LoVo (cell line): ENCODE data around the gene GDPD3.
A peak's percentile ranks its signal among the peaks of the same experiment; 100 is the strongest.
"Not testable (repeated sequence)": the region's sequence is repeated elsewhere in the genome, so short reads cannot be mapped to it uniquely, and the experiment has no call there.

ENCODE experiments used
- DNase-seq: peaks from one replicate; pipeline ENCODE4 v3.0.0-alpha.2; 2016; ENCODE audit warnings: low spot score

Gene GDPD3

DNA sequence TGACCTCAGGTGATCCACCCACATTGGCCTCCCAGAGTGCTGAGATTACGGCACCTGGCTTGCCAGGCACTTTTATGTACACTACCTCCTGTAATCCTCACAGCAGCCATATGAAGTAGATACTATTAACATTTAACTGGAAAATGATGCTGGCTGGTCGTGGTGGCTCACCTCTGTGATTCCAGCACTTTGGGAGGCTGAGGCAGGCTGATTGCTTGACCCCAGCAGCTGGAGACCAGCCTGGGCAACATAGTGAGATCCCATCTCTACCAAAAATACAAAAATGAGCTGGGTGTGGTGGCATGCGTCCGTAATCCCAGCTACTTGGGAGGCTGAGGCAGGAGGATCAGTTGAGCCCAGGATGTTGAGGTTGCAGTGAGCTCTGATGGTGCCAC is 11.6 kb upstream of the GDPD3 start:
- no peak for DNase-seq

DNA sequence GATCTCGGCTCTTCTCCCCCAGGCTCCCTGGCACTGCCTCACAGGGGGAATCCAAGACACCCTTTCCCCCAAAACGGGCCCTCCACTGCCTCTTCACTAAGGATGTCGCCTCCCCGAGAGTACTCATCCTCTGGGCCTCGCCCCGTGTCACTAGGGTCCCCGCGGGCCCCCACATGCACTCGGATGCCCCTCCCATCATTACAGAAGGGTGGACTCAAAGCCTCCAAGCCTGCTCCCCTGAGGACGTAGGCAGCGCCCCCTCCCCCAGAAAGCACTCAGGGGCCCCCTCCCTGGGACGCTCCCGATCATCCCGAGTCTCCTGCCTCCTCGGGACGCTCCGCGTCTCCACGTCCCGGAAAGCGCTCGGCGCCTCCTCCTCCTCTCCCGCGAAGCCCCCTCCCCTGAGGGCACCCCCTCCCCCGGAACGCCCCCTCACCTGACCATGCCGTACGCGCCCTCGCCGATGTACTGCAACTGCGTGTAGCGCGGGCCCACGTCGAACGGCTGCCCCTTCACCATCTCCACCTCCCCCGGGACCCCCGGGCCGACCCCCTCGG is 9.3 kb upstream of the GDPD3 start:
- DNase-seq = no peak

DNA sequence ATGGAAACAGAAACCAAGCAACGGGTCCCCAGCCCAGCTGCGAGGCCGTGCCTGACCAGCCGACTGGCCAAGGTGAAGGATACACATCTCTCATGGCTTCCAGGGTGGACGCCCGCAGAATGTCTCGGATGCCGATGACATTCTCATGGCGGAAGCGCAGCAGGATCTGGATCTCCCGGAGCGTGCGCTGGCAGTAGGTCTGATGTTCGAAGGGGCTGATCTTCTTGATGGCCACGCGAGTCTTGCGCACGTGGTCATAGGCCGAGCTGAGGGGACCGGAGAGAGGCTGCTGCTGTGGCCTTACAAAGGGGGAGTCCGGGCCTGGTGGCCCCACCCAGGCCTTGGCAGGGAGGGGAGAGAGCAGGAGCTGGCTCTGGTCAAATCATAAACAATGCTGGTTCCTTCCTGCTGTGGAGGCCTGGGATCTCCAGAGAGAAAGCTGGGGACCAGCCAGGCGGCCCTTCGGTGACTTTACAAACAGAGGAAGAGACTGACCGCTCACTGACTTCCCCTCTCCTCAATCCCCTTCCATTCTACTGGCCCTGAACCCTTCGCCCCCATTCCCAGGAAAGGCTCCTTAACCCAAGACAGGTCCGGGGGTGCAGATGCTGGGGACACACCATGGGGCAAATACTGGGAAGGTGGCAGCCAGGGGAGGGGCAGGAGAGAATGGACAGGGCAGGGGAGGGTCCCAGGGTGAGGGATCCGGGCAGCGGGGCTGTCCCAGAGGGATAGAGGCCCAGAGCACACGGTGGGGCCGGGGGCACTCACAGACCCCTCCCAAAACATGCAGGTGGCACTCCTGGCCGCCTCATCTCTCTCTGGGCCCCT is 8.6 kb upstream of the GDPD3 start:
- DNase-seq = no peak

DNA sequence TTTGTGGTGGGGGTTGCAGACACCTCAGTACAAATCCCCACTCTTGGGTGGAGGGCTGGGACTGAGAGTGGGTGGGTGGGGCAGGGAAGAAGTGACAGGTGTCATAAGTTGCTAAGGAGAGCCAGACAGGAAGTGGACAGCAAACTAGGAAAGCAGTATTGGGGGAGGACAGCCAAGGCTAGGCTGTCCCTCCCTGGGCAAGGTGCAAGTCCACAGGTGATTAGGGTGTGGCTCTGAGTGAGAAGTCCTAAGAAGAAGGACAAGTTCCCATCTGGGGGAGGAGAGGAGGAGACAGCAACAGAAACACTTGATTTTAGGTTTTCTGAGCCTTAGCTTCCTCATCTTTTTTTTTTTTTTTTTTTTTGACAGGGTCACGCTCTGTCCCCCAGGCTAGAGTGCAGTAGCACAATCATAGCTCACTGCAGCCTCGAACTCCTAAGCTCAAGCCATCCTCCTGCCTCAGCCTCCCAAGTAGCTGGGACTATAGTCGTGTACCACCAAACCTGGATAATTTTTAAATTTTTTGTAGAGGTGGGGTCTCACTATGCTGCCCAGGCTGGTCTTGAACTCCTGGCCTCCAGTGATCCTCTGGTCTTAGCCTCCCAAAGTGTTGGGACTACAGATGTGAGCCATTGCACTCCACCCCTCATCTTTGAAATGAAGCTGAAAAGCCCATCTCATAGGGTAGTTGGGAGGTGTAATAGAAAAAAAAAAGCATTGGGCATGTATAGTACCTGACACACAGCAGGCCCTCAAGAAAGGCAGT is 7.2 kb upstream of the GDPD3 start:
- peak; percentile 64 for DNase-seq

DNA sequence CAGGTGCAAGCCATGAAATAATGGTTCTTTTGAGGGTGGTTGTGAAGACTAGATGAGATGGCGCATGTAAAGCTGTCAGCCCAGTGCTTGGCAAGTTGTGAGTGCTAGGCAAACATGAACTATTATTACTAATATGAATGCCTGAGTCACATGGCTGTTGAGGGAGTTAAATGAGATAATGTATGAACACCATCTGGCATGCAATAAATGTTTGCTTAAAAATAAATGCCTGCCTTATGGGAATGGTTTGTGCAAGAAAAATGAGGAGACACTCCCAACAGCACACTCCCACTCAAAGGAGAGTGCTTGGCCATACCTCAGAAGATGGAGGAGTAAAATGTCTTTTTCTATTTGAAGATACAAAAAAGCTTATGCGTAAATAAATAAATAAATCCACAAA is 6.1 kb upstream of the GDPD3 start:
- DNase-seq = no peak

DNA sequence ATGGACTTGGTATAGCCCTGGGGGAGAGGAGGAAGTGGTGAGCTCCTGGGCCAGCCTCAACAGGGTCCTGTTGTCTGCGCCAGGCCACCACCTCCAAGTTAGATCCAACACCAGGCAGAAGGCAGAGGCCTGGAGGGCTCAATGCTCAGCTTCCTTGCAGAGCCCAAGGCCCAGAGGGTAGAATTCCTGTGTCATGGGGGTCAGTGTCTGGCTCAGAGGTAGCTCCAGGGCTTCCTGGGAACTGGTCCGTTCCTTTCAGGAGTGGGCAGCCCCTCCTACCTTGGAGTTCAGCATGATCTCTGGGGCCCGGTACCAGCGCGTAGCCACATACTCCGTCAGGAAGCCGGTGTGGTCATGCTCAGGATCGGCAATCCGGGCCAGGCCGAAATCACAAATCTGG is 4.4 kb upstream of the GDPD3 start:
- DNase-seq = no peak

DNA sequence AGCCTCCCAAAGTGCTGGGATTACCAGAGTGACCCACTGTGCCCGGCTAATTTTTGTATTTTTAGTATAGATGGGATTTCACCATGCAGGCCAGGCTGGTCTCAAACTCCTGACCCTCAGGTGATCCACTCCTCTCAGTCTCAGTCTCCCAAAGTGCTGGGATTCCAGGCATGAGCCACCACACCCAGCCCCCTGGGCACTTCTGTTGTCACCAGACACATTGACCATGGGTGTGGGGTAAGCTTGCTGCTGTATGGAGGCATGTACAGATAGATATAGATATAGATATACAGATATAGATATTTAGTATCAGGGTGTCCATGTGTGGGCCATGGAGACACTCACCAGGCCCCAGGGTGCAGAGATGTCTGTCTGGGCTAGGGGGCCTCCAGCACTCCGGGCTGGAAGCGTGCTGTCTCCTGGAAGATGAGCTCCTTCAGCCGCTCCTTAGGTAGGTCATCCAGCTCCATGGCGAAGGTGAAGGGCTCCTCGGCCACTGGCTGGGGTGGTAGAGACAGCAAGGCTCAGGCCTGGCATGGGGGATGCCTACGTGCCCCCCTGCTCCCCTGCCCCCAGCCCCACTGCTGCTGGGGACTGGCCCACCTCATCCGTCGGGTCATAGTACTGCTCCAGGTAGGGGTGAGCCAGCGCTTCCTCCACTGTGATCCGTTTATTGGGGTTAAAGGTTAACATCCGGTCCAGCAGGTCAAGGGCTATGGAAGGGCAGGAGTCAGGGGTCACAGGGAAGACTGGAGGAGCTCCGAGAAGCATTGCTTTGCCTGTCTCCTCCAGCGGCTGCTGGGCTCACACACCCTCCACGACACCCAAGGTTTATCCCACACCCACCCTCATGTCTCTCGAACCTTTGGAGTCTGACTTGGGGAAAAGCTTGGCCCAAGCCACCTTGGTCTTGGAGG is 3.2 kb upstream of the GDPD3 start:
- no peak for DNase-seq

DNA sequence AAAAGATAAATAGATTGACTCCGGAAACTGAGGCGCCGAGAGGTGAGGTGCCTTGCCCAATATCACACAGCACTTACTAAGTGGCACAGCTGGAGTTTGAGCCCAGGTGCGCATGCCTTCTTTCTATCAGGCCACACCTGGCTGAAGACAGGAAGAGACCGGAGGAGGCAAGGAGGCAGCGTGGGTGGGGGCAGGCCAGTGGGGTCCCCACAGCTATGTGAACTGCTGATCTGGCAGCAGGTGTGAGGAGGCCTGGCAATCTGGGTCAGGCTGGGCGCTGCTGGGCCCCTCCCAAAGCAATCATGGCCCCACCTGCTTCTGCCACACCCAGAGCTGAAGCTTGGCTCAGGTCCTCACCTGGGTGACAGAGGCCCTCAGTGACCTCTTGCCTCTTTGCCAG is 1.9 kb upstream of the GDPD3 start:
- DNase-seq = peak; percentile 65

DNA sequence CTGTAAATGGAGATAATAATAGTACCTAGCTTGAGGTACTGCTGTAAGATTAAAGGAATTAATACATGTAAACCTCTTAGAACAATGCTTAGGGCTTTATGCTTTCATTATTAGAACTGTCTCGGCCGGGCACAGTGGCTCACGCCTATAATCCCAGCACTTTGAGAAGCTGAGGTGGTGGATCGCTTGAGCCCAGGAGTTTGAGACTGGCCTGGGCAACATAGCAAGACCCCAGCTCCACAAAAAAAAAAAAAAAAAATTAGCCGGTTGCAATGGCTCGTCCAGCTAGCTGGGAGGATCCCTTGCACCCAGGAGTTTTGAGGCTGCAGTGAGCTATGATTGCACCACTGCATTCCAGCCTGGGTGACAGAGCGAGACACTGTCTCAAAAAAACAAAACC is 1.5 kb upstream of the GDPD3 start:
- DNase-seq = not testable (repeated sequence)

DNA sequence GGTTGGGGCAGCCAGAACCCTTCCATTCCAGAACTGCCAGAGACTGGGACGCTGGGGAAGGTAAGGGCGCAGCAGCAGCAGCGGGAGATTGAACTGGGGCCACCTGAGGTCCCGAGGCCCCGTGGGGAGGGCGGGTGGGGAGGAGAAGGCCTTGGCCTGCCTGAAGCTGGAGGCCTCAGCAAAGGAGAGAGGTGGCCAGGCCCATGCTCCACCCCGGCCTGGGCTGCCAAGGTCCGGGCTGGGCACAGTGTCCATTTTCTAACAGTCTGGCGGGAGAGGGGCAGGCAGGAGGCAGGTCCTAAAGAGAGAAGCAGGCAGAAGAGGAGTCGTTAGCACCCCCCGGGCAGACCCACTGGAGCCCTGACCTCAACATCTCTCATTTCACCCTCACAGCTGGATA is 1.1 kb upstream of the GDPD3 start:
- no peak for DNase-seq

DNA sequence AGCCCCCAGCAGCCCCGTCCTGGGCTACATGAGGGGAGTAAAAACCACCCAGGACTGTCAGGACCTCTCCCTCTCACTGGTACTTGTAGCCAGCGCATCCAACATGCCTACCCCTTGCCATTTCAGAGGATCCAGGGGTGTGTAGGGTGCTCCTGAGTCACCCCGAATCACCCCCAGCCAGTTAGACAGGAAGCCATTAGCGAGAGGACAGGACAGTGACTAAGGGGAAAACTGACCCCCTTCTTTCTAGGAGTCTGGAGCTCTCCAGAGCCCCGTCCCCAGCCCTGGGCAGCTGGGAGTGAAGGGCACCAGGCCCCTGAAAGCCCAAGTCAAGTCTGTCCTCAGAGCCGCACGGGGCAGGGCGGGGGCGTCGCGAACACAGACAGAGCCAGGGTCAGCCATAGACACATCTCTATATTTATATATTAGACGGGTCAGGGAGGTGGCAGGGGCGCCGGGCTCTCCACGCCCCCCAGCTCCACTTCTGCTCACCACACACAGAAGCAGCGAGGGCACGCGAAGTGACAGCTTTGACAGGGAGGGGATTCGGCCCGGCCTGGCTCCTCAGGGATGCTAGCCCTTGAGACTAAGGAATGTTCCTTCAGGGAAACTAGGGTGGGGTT is 485 bp upstream of the GDPD3 start:
- DNase-seq = no peak

DNA sequence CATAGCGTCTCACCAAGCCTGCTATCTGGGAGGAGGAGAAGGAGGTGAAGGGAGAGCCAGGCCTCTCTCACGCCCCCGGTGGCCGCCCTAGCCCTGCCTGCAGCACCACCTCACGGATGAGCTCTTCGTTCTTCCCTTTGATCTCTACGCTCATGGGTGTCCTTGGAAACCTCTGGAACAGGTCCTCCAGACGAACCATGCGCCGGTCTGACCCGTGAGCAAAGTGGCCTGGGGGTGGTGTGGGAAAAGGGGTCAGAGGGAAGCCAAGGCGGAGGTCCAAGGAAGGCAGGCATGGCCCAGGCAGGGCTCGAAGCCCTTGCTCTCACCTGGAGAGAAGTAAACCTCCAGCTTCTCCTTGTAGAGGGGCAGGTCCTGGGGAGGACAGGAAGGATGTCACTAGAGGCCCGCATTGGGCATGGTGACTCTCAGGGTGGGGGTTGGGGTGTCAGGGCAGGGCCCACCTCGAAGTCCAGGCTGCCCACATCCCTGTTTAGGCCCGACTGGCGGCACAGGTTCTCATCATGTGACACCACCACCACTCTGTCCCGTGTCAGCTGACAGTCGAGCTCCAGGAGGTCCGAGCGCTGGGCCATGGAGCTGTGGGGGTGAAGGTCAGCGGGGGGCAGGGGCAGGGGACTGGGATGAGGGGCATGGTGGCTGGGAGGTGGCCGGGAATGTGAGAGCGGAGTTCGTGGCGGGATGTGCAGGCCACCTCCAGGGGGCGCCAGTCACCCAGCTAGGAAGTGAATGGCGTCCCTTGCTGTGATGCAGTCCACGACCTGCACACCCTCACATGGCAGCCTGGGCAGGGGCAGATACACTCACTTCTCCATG is 923 bp downstream of the GDPD3 start:
- no peak for DNase-seq

DNA sequence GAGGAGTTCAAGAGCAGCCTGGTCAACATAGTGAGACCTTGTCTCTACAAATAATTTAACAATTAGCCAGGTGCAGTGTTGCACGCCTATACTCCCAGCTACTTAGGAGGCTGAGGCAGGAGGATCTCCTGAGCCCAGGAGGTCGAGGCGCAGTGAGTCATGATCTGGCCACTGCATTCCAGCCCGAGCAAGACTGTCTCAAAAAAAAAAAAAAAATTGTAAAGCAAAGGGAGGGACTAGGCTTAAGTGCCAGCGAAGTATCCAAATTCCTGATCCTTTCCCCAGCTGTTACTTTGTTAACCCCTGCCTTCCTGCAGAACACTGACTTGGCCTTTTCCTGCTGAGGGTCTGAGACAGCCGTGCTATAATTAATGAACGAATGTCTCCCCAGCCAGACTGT is 2.7 kb downstream of the GDPD3 start:
- no peak for DNase-seq

DNA sequence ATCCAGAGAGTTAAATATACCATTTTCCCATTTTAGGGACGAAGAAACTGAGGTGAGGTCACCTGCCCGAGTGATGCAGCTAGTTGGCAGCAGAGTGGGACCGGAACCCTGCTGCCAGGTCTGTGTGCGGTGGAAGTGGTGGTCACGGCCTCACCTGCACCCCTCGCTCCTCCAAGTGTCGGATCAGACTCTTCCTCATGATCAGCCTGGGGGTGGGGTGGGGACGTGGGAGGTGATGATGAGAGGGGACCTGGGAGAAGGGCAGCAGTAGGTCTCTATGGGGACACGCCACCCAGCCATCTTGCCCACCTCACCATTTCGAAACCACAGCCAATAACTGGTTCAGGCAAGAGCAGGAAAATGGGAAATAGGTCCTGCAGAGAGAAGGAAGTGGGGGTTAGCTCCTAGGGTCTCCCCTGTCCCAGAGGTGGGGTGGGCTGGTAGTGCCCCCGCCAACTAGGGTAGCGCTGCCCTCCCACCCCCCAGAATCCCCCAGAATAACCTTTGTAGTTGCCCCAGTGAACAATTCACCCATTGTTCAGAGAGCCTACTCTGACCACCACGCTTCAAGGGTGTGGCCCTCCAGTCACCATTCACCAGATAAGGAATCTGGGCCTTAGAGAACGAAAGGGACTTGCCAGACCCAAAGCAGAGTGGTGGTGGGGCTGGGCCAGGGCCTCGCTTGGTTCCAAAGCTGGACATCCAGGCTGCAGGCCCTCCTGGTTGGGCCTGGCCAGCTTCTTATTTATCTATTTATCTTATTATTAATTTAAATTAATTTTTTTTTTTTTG is 5.1 kb downstream of the GDPD3 start:
- DNase-seq = no peak

DNA sequence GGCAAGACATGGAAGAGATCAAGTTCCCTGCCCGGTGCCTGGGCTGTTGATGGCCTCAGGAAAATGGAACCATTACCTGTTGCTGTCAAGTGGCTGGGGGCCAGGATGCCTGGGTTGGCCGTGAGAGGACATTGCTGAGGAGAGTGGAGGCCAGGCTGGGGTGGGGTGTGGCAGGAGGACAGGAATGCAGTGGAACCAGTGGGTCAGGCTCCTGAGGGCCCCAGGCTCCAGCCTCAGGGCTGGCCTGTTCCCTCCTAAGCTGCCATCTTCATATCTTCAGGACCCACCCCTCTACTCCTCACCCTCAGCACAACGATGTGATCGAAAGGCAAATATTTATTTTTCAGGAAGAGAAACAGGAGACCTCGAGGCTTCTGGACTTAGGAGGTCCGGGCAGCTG is 8.8 kb downstream of the GDPD3 start:
- peak; percentile 67 for DNase-seq

DNA sequence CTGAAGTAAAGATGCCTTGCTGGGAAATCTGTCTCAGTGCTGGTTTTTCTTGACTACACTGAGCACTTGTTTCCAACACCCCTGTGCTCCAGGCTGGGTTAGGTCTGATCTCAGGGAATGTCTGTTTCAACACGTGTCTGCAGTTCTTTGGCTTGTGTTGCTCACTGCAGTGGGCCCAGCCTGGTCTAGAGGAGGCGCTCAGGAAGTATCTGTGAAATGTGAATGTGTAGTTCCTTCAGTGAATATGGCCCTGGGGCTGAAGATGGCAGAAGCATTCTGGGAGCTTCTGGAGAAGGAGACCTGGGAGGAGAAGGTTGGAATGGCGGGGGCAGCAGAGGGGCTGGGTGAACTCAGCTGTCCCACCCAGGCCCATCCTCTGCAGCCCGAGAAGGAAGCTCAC is 9.2 kb downstream of the GDPD3 start:
- DNase-seq = no peak

DNA sequence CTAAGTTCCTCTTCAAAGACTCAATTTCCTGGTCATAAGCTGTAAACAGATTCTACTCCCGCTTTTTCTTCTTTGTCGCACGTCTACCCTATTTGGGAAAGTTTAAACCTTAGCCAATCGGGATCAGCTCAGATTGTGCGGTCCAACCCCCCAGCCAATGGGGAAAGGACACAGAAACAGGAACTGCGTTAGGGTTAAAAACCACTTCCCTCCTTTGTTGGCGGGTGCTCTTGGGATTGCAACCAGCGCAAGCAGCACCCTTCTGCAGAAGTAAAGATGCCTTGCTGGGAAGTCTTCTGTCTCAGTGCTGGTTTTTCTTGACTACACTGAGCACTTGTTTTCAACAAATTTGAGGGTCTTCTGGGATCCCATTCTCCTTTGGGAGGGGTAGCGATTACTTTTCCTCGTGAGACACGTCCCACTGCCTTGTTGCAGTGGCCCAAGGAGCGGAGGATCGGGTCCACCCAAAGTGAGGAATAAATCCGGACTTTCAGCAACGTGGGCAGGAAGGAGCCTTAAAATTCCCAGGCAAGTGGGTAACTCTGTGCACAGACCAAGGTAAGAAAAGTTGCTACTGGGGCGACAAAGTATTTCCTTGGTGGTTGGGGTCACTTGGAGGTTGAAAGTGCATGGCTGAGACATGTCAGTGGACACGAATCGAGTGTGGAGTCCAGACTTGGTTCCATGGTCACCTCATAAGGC is 16.3 kb downstream of the GDPD3 start:
- no peak for DNase-seq

DNA sequence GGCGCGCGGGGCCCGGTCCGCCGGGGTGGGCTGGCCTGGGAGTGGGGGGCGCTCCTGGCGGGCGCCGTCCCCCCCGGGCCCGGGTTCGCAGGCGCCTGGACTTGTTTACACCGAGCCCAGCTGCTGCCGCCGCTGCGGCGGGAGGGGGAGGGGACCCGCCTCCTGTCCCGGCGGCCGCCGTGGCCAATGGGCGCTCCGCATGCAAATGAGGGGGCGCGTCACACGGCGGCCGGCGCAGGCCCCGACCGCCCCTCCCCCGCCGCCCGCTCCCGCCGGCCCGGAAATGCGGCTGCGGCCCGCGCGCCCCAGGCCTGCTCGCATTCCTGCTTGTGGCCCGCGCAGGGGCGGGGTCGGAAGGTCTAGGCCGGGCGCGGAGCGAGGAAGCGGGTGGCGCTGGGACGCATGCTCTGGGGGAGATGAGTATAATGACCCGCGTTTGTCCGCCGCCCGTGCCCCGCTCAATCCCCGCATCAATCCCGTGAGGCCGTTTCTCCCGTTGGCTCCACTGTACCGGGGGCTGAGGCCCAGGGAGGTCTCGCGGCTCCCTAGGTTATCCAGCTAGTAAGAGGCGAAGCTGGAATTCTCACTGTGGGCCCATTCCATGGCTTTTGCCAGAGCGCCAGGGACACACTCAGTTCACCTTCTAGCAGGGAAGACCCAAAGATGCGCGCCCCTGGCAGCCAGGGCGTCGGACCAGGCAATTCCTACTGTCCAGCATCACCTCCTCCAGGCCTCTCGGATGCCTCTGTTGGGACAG is 17.1 kb downstream of the GDPD3 start, which contains the start of gene YPEL3:
Gene YPEL3, minus strand, starts transcription at position 109 of the 757 bp plus-strand sequence. CDS start 731 bp downstream, outside the sequence.
- peak; percentile 89 for DNase-seq
